HepG2 (cell line): ENCODE measurements around the gene SCAPER. TPM values are rescaled to one million over a fixed set of nuclear protein-coding genes. Genes with fewer than 3 reads are reported as not detected.

Experiments used
- ARNT2 ChIP-seq: sonication (generic); formaldehyde crosslinking; IDR thresholded peaks from 2 replicates; pipeline ENCODE4 v1.8.0; 2022; ENCODE audit warnings: mild to moderate bottlenecking, low read depth, missing genetic modification reagents, moderate library complexity
- CEBPG ChIP-seq: IDR thresholded peaks from 2 replicates; pipeline ENCODE4 v1.6.1; 2016
- HNRNPL ChIP-seq: fragments of 200-400 bp; formaldehyde crosslinking; IDR thresholded peaks from 2 replicates; pipeline ENCODE4 v1.6.1; 2017; ENCODE audit warnings: mild to moderate bottlenecking, low read depth, low read length
- KDM4B ChIP-seq: sonication (generic); formaldehyde crosslinking; IDR thresholded peaks from 2 replicates; pipeline ENCODE4 v1.4.0; 2020; ENCODE audit warnings: missing genetic modification reagents
- NFE2L1 ChIP-seq: sonication (generic); formaldehyde crosslinking; IDR thresholded peaks from 2 replicates; pipeline ENCODE4 v1.4.0; 2020; ENCODE audit warnings: missing genetic modification reagents, mild to moderate bottlenecking, borderline replicate concordance
- NR3C1 ChIP-seq: sonication (generic); formaldehyde crosslinking; IDR thresholded peaks from 2 replicates; pipeline ENCODE4 v1.4.0; 2020; ENCODE audit warnings: missing genetic modification reagents
- POGZ ChIP-seq: sonication (generic); formaldehyde crosslinking; IDR thresholded peaks from 2 replicates; pipeline ENCODE4 v1.4.0; 2020; ENCODE audit warnings: mild to moderate bottlenecking, missing genetic modification reagents
- POLR2G ChIP-seq: fragments of 200-400 bp; formaldehyde crosslinking; IDR thresholded peaks from 2 replicates; pipeline ENCODE4 v1.6.1; 2018; ENCODE audit warnings: mild to moderate bottlenecking, low read depth, low read length, moderate library complexity
- ZMYM4 ChIP-seq: sonication (generic); formaldehyde crosslinking; IDR thresholded peaks from 2 replicates; pipeline ENCODE4 v1.8.1; 2023; ENCODE audit warnings: mild to moderate bottlenecking, missing genetic modification reagents
- ZNF263 ChIP-seq: sonication (generic); formaldehyde crosslinking; IDR thresholded peaks from 2 replicates; pipeline ENCODE4 v1.4.0; 2020; ENCODE audit warnings: missing genetic modification reagents
- ZNF317 ChIP-seq: sonication (generic); formaldehyde crosslinking; IDR thresholded peaks from 2 replicates; pipeline ENCODE4 v1.5.0; 2020; ENCODE audit warnings: mild to moderate bottlenecking, missing genetic modification reagents
- ZNF367 ChIP-seq: sonication (generic); formaldehyde crosslinking; IDR thresholded peaks from 2 replicates; pipeline ENCODE4 v1.4.0; 2020; ENCODE audit warnings: missing genetic modification reagents, borderline replicate concordance
- ZNF768 ChIP-seq: sonication (generic); formaldehyde crosslinking; IDR thresholded peaks from 2 replicates; pipeline ENCODE4 v1.4.0; 2020; ENCODE audit warnings: missing genetic modification reagents
- ZNF792 ChIP-seq: IDR thresholded peaks from 2 replicates; pipeline ENCODE4 v1.6.1; 2016
- polyA plus RNA-seq, 8 experiments: library from polyadenylated mRNA; depleted of rRNA in 3 of 8; stranded (reverse) in 7 of 8; unstranded in 1 of 8; fragments of >200 nt; fragmentation: Illumina TruSeq in 4 of 8; extraction: Trizol in 4 of 8; gene quantifications; 2 replicates each; pipeline versions ENCODE4 v1.2.1 to v1.2.3, GENCODE V29; 2011 to 2016; ENCODE audit warnings: low read depth in 4 of 8, missing spikeins in 1 of 8, mixed read lengths in 1 of 8; ENCODE audit not compliant: insufficient read depth in 1 of 8
- total RNA-seq, 5 experiments: library from RNA; depleted of rRNA; stranded (reverse); fragments of >200 nt; fragmentation: Illumina TruSeq; extraction: Trizol; gene quantifications; 2 replicates each; pipeline ENCODE4 v1.2.3, GENCODE V29; 2016; ENCODE audit warnings: low read depth in 1 of 5
- TF ChIP-seq, protein P1 (sequence below): sonication (generic); formaldehyde crosslinking; IDR thresholded peaks from 2 replicates; pipeline ENCODE4 v1.4.0; 2020; ENCODE audit warnings: low read depth, missing genetic modification reagents
- TF ChIP-seq, protein P2 (sequence below): sonication (generic); formaldehyde crosslinking; IDR thresholded peaks from 2 replicates; pipeline ENCODE4 v1.5.0; 2020; ENCODE audit warnings: missing genetic modification reagents
- TF ChIP-seq, protein P3 (sequence below), 2 experiments: sonication (generic) in 1 of 2; formaldehyde crosslinking in 1 of 2; IDR thresholded peaks; 2 replicates each; pipeline versions ENCODE4 v1.6.1 to v1.9.0; 2014 to 2022; ENCODE audit warnings: antibody characterized with exemption in 1 of 2, borderline replicate concordance in 1 of 2, inconsistent platforms in 1 of 2, low read depth in 1 of 2, missing genetic modification reagents in 1 of 2
- TF ChIP-seq, protein P4 (sequence below): sonication (generic); formaldehyde crosslinking; IDR thresholded peaks from 2 replicates; pipeline ENCODE4 v1.8.0; 2022; ENCODE audit warnings: missing genetic modification reagents, mild to moderate bottlenecking, borderline replicate concordance

The SCAPER gene
- total and polyA plus RNA-seq, 2 of the 13 experiments (the other 11 are each of a cell fraction or from before 2014, with no cell fraction given): 4.3 to 10.5 TPM

DNA sequence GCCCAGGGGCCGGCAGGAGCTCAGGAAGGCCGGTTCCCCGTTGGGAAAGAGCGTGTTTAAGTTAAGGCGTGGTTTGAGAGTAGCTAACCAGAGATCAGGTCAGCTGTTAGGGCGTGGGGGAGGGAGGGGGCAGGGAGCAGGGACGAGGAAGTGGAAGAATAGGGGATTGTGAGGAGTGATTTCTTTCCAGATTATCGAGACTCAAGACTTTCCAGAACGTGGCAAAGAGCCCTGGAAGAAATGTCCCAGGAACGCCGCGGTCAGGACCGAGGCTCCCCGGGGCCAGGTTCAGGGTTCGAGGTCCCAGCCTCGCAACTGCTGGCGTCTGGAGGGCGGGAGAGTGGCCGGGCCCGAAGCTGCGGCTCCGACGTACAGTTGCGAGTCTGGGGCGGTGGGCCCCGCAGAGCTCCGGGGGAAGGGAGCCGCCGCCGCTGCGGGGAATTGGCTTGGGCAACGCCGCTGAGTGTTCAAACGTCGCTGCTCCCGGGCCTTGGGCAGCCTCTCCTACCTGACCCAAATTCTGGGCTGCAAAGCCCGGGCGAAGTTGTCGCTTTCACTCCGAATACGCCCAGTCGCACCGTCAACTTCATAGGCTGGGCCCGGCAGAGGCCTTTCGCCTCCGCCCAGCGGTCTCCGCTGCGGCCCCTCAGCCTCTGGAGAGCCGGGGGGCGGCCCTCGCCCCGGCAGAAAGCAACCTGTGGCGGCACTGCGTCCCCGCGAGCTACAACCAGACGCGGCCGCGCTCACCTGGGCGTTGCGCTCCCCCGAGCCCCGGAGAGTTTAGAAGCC, 559.1 kb downstream of the SCAPER start (continued):
- TF ChIP-seq, protein P1, sequence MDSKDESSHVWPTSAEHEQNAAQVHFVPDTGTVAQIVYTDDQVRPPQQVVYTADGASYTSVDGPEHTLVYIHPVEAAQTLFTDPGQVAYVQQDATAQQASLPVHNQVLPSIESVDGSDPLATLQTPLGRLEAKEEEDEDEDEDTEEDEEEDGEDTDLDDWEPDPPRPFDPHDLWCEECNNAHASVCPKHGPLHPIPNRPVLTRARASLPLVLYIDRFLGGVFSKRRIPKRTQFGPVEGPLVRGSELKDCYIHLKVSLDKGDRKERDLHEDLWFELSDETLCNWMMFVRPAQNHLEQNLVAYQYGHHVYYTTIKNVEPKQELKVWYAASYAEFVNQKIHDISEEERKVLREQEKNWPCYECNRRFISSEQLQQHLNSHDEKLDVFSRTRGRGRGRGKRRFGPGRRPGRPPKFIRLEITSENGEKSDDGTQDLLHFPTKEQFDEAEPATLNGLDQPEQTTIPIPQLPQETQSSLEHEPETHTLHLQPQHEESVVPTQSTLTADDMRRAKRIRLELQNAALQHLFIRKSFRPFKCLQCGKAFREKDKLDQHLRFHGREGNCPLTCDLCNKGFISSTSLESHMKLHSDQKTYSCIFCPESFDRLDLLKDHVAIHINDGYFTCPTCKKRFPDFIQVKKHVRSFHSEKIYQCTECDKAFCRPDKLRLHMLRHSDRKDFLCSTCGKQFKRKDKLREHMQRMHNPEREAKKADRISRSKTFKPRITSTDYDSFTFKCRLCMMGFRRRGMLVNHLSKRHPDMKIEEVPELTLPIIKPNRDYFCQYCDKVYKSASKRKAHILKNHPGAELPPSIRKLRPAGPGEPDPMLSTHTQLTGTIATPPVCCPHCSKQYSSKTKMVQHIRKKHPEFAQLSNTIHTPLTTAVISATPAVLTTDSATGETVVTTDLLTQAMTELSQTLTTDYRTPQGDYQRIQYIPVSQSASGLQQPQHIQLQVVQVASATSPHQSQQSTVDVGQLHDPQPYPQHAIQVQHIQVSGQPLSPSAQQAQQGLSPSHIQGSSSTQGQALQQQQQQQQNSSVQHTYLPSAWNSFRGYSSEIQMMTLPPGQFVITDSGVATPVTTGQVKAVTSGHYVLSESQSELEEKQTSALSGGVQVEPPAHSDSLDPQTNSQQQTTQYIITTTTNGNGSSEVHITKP (CRISPR knock-in tag): no peak
- no peak for TF ChIP-seq HNRNPL
- no peak for TF ChIP-seq NFE2L1 (CRISPR knock-in tag)
- no peak; the same call in 1 of the 2 replicates for TF ChIP-seq ZNF367
- TF ChIP-seq ZMYM4 (CRISPR knock-in tag): peak; percentile 58
- TF ChIP-seq ARNT2 (CRISPR knock-in tag): peak; percentile 12; the same call in 1 of the 2 replicates
- TF ChIP-seq KDM4B: no peak
- peak; percentile 55; the same call in 1 of the 2 replicates for TF ChIP-seq ZNF317 (CRISPR knock-in tag)
- no peak for TF ChIP-seq NR3C1
- TF ChIP-seq ZNF792 (CRISPR knock-in tag): 0 out of 2 replicates have a peak, but pooled peaks have one; percentile 24
- no peak for TF ChIP-seq CEBPG (CRISPR knock-in tag)
- TF ChIP-seq ZNF768 (CRISPR knock-in tag): no peak
- TF ChIP-seq, protein P2, sequence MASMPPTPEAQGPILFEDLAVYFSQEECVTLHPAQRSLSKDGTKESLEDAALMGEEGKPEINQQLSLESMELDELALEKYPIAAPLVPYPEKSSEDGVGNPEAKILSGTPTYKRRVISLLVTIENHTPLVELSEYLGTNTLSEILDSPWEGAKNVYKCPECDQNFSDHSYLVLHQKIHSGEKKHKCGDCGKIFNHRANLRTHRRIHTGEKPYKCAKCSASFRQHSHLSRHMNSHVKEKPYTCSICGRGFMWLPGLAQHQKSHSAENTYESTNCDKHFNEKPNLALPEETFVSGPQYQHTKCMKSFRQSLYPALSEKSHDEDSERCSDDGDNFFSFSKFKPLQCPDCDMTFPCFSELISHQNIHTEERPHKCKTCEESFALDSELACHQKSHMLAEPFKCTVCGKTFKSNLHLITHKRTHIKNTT (CRISPR knock-in tag): no peak
- TF ChIP-seq, protein P3, sequence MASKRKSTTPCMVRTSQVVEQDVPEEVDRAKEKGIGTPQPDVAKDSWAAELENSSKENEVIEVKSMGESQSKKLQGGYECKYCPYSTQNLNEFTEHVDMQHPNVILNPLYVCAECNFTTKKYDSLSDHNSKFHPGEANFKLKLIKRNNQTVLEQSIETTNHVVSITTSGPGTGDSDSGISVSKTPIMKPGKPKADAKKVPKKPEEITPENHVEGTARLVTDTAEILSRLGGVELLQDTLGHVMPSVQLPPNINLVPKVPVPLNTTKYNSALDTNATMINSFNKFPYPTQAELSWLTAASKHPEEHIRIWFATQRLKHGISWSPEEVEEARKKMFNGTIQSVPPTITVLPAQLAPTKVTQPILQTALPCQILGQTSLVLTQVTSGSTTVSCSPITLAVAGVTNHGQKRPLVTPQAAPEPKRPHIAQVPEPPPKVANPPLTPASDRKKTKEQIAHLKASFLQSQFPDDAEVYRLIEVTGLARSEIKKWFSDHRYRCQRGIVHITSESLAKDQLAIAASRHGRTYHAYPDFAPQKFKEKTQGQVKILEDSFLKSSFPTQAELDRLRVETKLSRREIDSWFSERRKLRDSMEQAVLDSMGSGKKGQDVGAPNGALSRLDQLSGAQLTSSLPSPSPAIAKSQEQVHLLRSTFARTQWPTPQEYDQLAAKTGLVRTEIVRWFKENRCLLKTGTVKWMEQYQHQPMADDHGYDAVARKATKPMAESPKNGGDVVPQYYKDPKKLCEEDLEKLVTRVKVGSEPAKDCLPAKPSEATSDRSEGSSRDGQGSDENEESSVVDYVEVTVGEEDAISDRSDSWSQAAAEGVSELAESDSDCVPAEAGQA (IDR thresholded peaks at IDR 0.05; ENCODE audit: low read depth): no peak
- TF ChIP-seq, protein P3 (CRISPR knock-in tag; IDR thresholded peaks at IDR 0.05; ENCODE audit: borderline replicate concordance): no peak
- TF ChIP-seq ZNF263 (CRISPR knock-in tag): no peak
- TF ChIP-seq POGZ (CRISPR knock-in tag): no peak
- TF ChIP-seq POLR2G: no peak; the same call in 1 of the 2 replicates
- TF ChIP-seq, protein P4, sequence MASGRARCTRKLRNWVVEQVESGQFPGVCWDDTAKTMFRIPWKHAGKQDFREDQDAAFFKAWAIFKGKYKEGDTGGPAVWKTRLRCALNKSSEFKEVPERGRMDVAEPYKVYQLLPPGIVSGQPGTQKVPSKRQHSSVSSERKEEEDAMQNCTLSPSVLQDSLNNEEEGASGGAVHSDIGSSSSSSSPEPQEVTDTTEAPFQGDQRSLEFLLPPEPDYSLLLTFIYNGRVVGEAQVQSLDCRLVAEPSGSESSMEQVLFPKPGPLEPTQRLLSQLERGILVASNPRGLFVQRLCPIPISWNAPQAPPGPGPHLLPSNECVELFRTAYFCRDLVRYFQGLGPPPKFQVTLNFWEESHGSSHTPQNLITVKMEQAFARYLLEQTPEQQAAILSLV (CRISPR knock-in tag): no peak
